Transverse colon (tissue), 4 donors: Measurements from ENCODE around the gene ATP1B2.

Experiments used
- CTCF ChIP-seq, 5 experiments: fragments of 200-600 bp in 3 of 5; fragments of 450-650 bp in 2 of 5; sonication (generic) in 3 of 5; IDR thresholded peaks; 1 replicate in 2 of 5; 2 replicates in 3 of 5; pipeline ENCODE4 v1.5.1; 2016 to 2017; ENCODE audit warnings: antibody characterized with exemption in 5 of 5, inconsistent platforms in 3 of 5, mild to moderate bottlenecking in 2 of 5, moderate library complexity in 1 of 5
- POLR2A ChIP-seq: fragments of 450-650 bp; IDR thresholded peaks from one replicate; pipeline ENCODE4 v1.6.1; 2016; ENCODE audit warnings: antibody characterized with exemption, mild to moderate bottlenecking, moderate library complexity
- POLR2AphosphoS5 ChIP-seq, 3 donors: sonication (generic); formaldehyde crosslinking; IDR thresholded peaks; one replicate each; pipeline ENCODE4 v1.6.1; 2016; ENCODE audit warnings: antibody characterized with exemption in 3 of 3

- TF ChIP-seq CTCF (IDR thresholded peaks at IDR 0.05) (no peak), POLR2AphosphoS5 (IDR thresholded peaks at IDR 0.05) (no peak), POLR2A (no peak)
These were observed 44.9 kb downstream of the ATP1B2 start for GRCh38 chr17:7695586-7695985.
